ENCODE data around the gene CERT1. TPM values are rescaled to one million over a fixed set of nuclear protein-coding genes. Genes with fewer than 3 reads are reported as not detected.

The CERT1 gene
- total RNA-seq, 1 experiment from 2014 or later: 17.6 TPM

DNA sequence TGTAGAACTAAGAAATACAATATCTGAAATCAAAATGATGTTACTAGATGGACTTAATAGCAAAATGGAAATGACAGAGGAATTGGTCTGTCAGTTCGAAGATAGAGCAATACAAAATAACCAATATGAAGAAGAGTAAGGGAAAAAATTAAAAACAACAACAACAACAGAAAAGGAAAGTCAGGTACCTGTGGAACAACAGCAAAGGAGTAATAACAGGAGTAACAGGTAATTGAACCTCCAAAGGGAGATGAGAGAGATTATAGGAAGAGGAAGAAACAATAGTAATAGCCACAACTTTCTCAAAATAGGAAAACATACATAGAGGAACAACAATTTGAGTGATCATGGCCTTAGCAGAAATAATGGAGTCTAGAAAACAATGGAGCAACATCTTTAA, 13.9 kb upstream of the CERT1 start:
- Histone ChIP-seq H3K4me2 (no peak overlapping the region), H3K27ac (no peak overlapping the region), H3K4me3 (no peak overlapping the region), H4K20me1 (ENCODE audit: insufficient read depth) (peaks cover 4% of the 10 kb centered on the region; the same call in 1 of the 2 replicates), H3K9me3 (ENCODE audit: insufficient read depth, low read depth) (peaks cover 13% of the 10 kb centered on the region), H3K4me1 (replicated peaks; ENCODE audit: insufficient read depth) (peaks cover 15% of the 10 kb centered on the region), H3K9me2 (ENCODE audit: insufficient read depth) (no peaks in the 10 kb centered on the region), H3F3A (ENCODE audit: insufficient read depth, low read depth) (no peaks in the 10 kb centered on the region; the same call in 1 of the 2 replicates), H3K79me2 (ENCODE audit: low read depth) (peaks cover 23% of the 10 kb centered on the region), H3K36me3 (ENCODE audit: low read depth) (peaks cover 7% of the 10 kb centered on the region), H2AFZ (no peak overlapping the region), H3K27me3 (ENCODE audit: insufficient read depth, low read depth) (no peaks in the 10 kb centered on the region)
- ChIA-PET POLR2A (ENCODE audit: unreplicated experiment) (no interaction called here), CTCF (no interaction called here)
- no peak for DNase-seq
- no TSS peak for BruUV-seq (replicated peaks)
- TF ChIP-seq, protein P1, sequence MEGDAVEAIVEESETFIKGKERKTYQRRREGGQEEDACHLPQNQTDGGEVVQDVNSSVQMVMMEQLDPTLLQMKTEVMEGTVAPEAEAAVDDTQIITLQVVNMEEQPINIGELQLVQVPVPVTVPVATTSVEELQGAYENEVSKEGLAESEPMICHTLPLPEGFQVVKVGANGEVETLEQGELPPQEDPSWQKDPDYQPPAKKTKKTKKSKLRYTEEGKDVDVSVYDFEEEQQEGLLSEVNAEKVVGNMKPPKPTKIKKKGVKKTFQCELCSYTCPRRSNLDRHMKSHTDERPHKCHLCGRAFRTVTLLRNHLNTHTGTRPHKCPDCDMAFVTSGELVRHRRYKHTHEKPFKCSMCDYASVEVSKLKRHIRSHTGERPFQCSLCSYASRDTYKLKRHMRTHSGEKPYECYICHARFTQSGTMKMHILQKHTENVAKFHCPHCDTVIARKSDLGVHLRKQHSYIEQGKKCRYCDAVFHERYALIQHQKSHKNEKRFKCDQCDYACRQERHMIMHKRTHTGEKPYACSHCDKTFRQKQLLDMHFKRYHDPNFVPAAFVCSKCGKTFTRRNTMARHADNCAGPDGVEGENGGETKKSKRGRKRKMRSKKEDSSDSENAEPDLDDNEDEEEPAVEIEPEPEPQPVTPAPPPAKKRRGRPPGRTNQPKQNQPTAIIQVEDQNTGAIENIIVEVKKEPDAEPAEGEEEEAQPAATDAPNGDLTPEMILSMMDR (conservative IDR thresholded peaks at IDR 0.05): no peak
- TF ChIP-seq EZH2 (IDR thresholded peaks at IDR 0.05; ENCODE audit: low read depth): no peak
- intact Hi-C loops (cut with micrococcal nuclease; ENCODE audit: unreplicated experiment): no loop called here

DNA sequence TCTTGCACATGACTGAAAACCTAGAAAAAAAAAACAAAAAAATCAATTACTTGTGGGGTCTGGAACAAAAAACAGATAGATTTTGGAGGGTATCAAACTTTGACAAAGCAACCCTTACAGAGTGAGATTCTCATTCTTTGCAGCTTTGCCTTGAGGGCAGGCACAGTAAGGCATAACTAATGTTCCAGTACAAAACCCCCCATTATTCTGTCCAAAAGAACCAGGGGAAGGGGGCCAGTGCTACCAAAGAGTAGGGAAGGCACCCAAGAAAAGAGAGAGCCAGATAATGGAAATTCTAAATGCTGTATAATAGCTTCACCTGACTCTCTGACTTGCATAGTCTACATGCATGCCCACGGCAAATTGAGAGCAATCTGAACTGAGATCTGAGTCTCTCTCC, 13.2 kb upstream of the CERT1 start:
- peaks cover 7% of the 10 kb centered on the region for H3K36me3 ChIP-seq (ENCODE audit: low read depth)
- intact Hi-C loops (cut with micrococcal nuclease; ENCODE audit: unreplicated experiment): no loop called here
- peaks cover 4% of the 10 kb centered on the region; the same call in 1 of the 2 replicates for H4K20me1 ChIP-seq (ENCODE audit: insufficient read depth)
- no TSS peak for BruUV-seq (replicated peaks)
- DNase-seq: no peak
- peaks cover 15% of the 10 kb centered on the region for H3K4me1 ChIP-seq (replicated peaks; ENCODE audit: insufficient read depth)
- H3K27ac ChIP-seq: no peak overlapping the region
- CTCF ChIA-PET: no interaction called here
- no peaks in the 10 kb centered on the region; the same call in 1 of the 2 replicates for H3F3A ChIP-seq (ENCODE audit: insufficient read depth, low read depth)
- no peak overlapping the region for H3K4me3 ChIP-seq
- no peaks in the 10 kb centered on the region for H3K27me3 ChIP-seq (ENCODE audit: insufficient read depth, low read depth)
- POLR2A ChIA-PET (ENCODE audit: unreplicated experiment): no interaction called here
- no peak for TF ChIP-seq EZH2 (IDR thresholded peaks at IDR 0.05; ENCODE audit: low read depth)
- TF ChIP-seq, protein P1 (conservative IDR thresholded peaks at IDR 0.05): no peak
- peaks cover 16% of the 10 kb centered on the region for H3K9me3 ChIP-seq (ENCODE audit: insufficient read depth, low read depth)
- no peak overlapping the region for H2AFZ ChIP-seq
- H3K9me2 ChIP-seq (ENCODE audit: insufficient read depth): no peaks in the 10 kb centered on the region
- peaks cover 23% of the 10 kb centered on the region for H3K79me2 ChIP-seq (ENCODE audit: low read depth)
- no peak overlapping the region for H3K4me2 ChIP-seq

DNA sequence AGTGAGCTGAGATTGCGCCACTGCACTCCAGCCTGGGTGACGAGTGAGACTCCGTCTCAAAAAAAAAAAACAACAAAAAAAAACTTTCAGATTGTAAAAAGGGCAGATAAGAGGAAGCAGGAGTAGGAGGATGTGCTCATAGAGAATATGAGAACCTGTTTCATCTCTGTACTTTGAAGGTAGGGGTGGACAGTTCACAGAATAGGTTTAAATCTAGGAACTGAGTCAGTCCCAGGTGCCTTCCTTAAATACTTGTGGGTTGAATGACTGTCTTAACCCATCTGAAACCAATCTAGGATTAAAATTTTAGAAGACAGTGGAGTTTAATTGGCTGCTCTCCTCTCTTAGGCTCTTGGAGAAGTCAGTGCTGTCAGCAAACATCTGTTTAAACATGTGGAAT, 12.6 kb upstream of the CERT1 start:
- TF ChIP-seq, protein P1 (conservative IDR thresholded peaks at IDR 0.05): no peak
- no peak for TF ChIP-seq EZH2 (IDR thresholded peaks at IDR 0.05; ENCODE audit: low read depth)
- CTCF ChIA-PET: no interaction called here
- POLR2A ChIA-PET (ENCODE audit: unreplicated experiment): no interaction called here

More for the DNA sequence above, 12.6 kb upstream of the CERT1 start:
- Histone ChIP-seq H3F3A (ENCODE audit: insufficient read depth, low read depth) (no peaks in the 10 kb centered on the region; the same call in 1 of the 2 replicates), H3K36me3 (ENCODE audit: low read depth) (peaks cover 7% of the 10 kb centered on the region), H3K9me3 (ENCODE audit: insufficient read depth, low read depth) (peaks cover 16% of the 10 kb centered on the region), H3K4me3 (no peak overlapping the region), H2AFZ (no peak overlapping the region), H3K27ac (no peak overlapping the region), H3K9me2 (ENCODE audit: insufficient read depth) (no peaks in the 10 kb centered on the region), H3K79me2 (ENCODE audit: low read depth) (peaks cover 23% of the 10 kb centered on the region), H3K4me1 (replicated peaks; ENCODE audit: insufficient read depth) (peaks cover 15% of the 10 kb centered on the region), H3K27me3 (ENCODE audit: insufficient read depth, low read depth) (no peaks in the 10 kb centered on the region), H4K20me1 (ENCODE audit: insufficient read depth) (peaks cover 4% of the 10 kb centered on the region; the same call in 1 of the 2 replicates), H3K4me2 (no peak overlapping the region)
- no TSS peak for BruUV-seq (replicated peaks)
- DNase-seq: no peak
- intact Hi-C loops (cut with micrococcal nuclease; ENCODE audit: unreplicated experiment): no loop called here

Measured in PC-9 (cell line).